Activated T-cell treated with anti-CD3 and anti-CD28 coated beads for 48 hours (primary cell): ENCODE measurements around the gene CCDC154.
A peak's percentile ranks its signal among the peaks of the same experiment; 100 is the strongest.

Experiments
- DNase-seq: peaks from one replicate; pipeline ENCODE4 v3.0.0-alpha.2; 2020; ENCODE audit warnings: low read depth

CCDC154 gene

DNA sequence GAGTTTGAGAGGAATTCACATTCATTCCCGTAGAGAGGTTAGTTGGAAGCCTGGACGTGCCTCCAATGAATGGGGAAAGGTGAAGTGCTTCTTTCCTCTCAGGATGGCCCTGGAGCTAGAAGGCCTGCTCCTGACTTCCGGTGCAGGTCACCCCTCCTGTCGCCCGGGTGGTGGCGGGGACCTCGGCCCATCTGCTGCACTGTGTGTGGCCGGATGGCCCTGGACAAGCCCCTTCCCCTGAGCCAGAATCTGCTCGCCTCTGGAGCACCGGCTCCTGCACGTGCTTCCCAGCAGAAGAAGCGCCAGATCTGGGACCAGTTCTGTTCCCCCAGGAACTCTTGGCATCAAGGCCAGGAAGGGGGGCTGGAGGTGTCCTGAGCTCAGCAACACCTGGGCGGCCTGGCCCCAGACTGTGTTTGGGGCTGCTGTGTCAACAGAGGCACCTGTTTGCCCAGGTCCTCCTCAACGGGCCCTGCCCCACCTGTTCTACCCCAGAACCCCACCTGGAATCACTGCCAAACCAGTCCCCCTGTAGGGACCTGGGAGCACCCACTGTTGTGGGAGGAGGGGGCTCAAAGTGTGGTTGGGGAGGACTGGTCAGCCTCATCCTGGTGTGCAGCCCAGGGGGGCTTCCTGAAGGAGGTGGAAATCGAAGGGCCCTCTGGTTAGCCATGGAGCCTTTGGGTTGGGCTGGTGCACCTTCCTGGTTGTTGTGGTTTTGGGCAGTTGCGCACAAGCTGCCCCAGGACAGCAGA, 18.6 kb downstream of the CCDC154 start:
- DNase-seq: no peak

DNA sequence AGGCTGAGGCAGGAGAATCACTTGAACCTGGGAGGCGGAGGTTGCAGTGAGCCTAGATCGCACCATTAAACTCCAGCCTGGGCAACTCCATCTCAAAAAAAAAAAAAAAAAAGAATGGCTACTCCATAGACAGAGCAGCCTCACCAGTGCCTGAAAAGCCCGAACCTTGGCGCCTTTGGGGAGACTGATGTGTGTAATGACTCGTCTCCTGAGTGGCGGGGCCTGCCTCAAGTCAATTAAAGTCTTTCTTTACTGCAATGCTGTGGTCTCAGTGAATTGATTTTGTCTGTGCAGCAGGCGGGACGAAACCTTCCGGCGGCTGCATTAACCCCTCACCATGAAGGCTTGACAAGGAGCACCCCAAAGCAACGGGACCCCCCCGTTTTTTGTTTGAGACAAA, 20.3 kb downstream of the CCDC154 start:
- no peak for DNase-seq

DNA sequence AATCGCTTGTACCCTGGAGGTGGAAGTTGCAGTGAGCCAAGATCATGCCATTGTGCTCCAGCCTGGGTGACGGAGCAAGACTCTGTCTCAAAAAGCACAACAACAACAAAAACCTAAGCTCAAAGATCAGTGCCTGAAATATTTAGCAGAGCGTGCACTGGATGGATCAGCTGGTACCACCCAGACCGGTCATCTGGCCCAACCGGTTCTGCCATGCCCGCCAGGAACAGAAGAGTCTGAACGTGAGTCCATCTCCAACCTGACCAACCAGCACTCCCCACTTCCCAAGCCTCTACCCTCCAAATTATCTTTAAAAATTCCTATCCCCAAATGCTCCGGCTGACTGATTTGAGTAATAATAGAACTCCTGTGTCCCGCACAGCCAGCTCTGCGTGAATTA, 22.3 kb downstream of the CCDC154 start:
- DNase-seq: no peak

DNA sequence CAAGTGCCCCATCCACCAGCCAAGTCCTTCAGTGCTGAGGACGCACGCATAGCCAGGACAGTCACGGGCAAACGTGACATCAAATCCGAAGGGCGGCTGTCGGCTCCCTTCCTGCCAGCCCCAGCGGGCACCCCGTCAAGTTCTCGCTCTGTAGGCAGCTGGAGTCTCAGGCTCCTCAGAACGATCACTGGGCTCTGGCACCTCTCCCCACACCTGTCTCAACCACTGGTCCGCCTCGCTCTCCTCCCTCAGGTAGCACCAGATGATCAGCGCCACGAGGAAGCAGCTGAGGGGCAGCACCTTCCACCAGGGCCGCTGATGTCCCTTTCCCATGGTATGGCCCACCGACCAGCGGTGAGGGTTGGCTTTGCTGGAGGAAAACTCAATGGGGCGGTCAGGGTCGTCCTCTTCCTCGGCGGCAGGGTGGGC, 24.2 kb downstream of the CCDC154 start:
- DNase-seq: no peak

DNA sequence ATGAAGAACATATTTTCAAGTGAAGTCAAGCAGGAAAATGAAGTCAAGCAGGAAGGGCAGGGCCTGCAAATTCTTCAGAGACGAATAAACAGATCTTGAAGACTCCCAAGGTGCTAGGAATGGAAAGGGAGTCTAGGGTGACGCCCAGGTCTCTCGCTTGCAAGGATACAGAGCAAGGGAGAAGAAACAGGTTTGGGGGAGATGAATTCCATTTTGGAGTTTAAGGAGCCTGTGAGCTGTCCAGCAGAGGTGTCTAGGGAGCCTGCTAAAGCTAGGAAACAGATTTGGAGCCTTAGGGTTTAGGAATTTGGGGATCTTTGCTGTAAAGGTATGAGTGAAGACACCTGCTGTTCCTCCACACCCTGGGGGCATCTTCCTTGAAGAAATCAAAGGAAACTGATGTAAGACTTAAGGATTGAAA, 27.8 kb downstream of the CCDC154 start:
- DNase-seq: no peak

DNA sequence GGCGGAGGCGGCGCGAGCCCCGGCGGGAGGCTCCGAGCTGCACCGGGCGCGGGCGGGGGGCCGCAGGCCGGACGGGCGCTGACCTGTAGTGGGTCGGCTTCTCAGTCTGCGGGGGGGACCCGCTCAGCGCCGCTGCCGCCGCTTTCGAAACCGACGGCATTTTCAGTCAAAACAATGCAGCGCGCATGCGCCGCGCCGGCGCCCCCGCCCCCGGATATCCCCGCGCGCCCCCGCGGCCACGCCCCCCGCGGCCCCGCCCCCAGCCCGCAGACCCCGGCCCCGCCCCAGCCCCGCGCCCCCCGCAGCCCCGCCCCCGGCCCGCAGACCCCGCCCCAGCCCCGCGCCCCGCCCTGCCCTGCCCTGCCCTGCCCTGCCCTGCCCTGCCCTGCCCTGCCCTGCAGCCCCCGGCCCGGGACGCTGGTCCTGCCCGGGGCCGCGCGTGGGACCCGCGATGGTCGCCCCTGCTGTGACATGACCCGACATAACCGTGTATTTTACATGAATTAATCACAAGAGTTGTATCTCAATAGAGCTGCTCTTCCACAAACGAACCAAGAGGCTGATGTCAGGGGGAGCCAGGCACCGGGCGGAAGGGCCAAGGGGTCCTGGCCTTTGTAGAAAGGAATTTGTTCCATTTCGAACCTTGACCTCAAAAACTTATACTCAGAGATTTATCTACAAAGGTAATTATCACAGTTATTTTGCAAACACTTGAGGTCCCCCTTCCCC, 29.7 kb downstream of the CCDC154 start, which contains the start of gene UNKL:
UNKL (minus strand) TSS at position 173 of the 729 bp plus-strand sequence; CDS start at position 160, 13 bp downstream.
- peak; percentile 78 for DNase-seq

DNA sequence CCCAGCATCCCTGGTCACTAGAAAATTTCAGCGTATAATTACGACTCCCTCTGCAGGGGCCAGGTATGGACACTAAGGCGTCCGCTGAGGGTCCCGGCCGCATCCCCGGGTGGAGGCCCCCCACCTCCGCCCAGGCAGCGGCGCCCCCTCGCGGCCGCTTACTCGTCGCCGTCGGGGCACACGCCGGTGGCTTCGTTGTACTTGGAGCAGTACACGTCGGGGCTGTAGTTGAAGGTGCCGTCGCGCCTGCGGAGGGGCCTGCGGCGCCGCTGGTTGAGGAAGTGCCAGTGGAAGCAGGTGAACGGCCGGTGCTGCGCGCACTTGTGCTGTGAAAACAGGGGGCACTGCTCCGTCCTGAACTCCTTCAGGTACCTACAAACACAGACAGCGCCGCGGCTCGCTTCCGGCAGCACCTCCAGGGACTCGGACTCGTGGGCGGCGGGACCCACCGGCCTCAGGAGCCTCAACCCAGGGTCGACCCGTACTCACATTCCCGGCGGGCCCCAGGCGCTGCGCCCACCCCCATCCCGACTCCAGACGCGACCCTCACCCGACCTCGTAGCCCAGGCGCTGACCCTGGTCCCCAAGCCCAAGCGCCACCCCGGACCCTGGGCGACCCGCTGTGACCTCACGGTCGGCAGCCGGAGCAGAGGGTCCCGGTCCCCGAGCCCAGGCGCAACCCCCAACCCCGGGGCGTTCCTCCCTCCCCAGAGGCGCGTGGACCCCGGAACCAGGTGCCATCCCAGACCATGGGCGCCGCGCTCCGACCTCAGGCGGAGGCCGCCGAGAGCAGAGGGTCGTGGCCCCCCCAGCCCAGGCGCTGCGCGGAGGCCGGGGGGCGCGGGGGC, 30.4 kb downstream of the CCDC154 start:
- DNase-seq: peak; percentile 73

DNA sequence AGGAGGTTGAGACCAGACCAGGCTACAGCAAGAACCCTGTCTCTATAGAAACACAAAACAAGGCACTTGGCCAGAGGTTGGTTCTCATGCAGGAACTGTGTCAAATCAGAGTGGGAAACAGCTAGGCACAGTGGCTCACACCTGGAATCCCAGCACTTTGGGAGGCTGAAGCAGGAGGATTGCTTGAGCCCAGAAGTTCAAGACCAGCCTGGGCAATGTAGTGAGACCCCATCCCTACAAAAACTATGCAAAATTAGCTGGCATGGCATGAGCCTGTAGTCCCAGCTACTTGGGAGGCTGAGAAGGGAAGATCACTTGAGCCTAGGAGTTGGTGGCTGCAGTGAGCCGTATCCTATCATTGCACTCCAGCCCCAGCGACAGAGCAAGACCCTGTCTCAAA, 31.5 kb downstream of the CCDC154 start:
- DNase-seq: no peak

DNA sequence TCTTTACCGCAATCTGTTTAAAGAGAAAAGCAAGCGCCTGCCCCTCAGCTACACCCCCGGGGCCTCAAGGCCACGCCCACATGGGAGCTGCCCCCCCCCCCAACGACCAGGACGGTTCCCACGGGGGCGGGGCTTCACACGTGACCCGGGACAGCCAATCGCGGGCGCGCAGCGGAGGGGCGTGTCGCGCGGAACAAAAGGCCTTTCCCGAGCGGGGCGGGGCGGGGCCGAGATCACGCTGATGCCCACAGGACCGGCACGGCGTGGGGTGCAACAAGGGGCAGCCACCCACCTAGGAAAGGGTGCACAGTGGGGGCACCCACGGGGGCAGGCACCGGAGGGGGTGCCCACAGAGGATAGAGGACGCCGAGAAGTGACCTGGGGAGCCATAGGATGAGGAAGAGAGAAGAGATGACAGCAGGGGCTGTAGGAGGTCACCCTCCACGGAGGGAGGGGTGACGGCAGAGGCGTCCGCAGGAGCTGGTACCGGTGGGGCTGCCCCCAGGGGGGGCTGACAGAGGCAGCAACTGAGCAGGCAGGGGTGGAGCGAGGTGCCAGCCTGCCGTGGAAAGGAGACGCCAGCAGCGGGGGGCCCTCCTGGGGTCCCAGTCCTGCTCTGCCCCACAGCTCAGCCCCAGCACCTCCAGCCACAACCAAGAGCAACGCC, 36.1 kb downstream of the CCDC154 start:
- DNase-seq: peak; percentile 95

DNA sequence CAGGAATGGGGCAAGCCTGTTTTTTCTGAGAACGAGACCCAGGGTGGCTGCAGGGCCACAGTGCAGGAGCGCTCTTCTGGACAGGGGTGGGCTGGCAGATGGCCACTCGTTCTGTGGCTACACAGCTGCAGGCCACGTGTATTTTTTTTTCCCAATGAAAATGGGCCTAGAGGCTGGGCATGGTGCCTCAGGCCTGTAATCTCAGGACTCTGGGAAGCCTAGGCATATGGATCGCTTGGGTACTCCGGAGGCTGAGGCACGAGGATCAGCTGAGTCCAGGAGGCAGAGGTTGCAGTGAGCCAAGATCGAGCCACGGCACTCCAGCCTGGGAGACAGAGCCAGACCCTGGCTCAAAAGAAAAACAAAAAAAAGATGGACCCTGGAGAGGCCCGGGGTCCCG, 36.6 kb downstream of the CCDC154 start:
- no peak for DNase-seq

DNA sequence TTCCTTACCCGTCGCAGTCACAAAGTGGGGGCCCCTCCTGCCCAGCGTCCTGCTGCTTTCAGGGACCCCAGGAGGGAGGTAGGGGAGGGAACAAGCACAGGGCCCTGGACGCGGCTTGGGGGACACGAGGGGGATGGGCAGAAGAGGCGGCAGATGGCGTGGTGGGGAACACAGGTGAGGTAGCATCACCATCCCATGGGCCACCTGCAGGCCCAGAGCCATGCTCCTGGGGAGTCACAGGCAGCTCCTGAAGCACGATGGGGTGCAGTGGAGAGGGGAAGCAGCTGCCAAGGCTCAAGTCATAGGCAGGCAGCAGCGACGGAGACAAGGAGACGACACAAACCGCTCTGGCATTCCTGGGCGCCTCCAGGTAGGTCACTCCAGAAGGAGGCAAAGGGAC, 40.6 kb downstream of the CCDC154 start:
- no peak for DNase-seq

DNA sequence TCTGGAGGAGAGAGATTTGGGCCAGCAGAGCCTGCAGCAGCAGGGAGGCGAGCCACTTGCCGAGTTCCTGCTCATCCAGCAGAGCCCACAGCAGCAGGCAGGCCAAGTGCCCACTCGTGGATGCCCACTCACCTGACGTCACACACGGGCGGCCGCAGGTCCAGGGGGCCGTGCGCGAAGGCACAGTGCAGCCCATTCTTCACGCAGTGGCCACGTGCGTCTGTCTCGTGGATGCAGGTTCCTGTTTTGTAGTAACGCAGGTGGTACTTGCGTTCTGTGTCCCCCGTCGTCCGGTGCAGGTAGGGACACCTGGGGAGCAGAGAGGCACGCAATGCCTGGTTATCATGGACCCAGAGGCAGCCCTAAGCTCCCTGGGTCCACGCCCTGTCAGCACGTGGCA, 41.3 kb downstream of the CCDC154 start:
- no peak for DNase-seq

DNA sequence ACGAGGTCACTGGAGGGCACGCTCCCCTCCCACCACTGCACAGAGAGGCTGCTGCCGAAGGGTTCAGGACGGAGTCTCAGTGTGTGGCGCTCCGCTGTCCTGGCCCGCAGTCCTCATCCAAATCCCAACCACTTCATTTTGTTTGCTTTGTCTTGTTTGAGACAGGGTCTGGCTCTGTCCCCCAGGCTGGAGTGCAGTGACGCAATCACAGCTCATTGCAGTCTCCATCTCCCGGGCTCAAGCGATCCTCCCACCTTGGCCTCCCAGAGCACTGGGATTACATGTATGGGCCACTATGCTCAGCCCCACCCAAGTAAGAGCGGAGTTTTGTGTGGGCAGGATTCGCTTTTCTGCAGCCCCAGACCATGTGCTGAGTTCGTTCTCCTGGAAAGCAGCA, 42.6 kb downstream of the CCDC154 start:
- DNase-seq: no peak

DNA sequence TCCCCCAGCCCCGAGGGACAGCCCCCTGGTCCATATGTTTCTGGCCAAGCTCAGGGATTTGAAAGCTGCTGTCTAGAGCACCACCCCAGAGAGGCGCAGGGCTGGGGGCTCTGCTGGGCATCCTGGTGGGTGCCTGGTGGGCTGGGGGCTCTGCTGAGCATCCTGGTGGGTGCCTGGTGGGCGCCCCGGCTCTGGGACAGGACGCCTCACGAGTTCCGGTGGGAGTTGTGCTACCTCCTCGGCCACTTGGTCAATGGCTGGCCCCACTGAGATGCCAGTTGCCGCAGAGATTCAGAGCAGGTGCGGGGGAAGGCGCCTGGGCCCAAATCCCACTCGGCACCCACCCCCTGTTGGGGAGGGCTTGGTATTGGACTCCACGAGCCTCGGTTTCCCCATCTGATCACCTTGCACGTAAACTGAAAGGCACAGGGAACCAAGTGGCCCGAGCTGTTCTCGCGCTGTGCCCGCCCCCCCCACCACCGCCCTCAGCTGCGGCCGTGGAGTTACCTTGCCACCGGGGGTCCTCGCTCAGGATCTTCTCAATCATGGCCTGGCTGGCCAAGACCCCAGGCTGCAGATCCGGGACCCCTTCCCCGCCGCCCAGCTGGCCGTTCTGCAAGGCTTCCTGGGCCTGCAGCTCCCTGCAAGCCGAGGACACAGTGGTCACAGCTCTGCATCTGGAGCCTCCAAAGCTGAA, 43.1 kb downstream of the CCDC154 start:
- no peak for DNase-seq

DNA sequence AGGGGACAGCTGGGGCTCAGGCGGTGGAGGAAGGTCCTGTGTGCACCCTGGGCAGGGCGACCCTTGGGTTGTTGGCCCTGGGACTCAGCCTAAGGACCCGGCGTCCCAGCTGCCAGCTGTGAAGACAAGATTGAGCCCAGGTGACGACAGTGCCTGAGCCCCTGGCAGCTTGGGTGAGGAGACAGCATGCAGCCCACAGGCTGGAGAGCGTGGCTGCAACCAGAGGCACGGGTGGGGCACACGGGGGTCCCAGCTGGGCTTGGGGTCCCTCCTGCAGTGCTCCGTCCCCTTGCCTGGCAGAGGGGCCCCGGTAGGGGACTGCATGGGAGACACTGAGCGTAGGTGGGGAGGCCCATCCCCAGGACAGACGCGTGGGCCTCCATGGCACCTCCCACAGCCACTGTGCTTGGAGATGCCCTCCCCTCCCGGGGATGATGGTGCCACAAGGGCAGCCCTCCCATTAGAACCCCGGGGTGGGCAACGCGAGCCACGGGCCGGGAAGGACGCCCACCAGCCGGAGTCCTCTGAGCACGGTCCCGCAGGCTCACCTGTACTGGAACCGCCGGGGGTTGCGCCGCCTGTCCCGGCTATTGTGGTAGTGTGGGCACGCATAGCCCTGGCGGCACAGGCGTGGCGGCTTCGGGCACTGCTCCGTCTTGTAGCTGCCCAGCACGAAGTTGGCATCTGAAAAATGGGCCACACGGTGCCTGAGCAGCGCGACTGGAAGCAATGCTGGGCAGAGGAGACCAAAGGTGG, 45.4 kb downstream of the CCDC154 start:
- DNase-seq: no peak

DNA sequence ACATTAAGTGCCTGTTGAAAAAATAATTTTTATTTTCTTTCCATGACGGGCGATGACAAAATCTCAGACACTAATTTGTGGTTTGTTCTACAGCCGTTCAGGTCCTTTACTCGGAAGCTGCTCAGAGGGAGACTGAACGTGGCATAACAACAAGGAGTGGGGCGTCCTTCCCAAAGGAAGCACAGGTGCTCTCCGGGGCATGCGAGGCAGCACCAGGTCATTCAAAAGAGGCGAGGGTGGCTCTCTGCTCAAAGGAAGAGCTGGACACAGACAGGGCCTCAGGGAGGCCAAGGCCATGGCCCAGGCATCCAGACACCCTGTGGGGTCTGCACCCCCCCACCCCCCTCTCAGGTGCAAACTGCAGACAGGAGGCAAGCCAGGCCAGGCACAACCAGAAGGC, 46.0 kb downstream of the CCDC154 start:
- DNase-seq: no peak

DNA sequence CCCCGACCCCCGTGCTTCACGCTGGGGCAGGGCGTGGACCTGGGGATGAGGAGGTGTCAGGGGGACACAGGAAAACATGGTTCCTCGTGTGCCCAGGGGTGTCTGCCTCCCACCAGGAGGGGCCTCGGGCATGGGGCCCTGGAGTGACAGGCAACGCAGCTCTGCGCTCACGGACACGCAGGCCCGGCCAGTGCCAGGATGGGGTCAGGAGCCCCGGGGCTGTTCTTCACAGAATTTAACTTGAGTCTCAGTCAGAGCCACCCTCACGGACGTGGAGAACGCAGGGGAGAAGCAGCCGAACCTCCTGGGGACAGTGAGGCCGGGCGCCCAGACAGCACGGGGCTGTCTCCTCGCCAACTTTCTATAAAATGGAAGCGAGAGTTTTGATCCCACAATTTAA, 46.6 kb downstream of the CCDC154 start:
- DNase-seq: no peak

DNA sequence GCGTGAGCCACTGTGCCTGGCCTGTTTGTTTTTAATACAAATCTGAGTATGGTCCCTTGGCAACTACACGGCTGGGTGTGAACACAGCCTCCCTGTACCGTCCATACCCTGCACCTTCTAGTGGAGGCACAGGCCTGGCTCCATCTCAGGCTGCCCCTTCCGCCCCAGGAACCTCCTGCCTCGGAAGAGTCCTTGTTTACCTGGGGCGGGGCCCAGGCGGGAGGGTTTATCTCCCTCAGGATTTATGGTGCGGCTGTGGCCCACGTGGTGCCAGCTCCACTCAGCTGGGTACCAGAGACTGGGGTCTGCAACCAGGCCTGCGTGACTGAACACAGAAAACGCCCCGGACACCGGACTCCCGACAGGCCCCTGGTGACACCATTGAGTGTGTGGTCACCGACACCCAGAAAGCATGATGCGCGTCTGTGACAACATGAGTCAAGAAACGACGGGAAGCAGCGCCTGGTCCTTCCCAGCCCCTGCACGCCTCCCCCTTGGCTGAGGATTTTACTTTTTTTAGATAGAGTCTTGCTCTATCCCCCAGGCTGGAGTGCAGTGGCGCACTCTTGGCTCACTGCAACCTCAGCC, 48.8 kb downstream of the CCDC154 start:
- DNase-seq: no peak

DNA sequence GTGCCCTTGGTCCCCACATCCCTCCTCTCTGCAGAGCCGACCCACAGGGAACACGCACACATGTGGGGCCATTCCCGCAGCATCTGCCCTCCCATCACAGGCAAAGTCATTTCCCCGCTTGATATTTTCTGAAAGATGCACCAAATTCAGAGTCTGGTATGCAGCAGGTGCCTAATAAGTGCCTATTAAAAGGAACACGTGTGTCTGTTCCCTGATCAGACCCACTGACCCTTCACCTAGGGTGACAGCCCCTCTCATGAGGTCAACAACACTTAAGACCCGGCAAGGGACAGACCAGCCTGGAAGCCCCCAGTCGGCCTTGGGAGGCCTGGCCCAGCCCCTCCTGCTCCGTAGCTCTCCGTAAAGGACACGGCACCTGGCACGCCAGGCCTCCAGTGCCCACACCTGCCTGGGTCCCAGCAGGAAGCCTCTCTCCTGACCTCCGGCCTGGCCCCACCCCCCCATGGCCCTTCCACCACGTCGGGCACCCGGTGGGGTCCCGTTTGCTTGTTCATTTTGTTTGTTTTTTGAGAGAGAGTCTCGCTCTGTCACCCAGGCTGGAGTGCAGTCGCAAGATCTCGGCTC, 49.9 kb downstream of the CCDC154 start:
- no peak for DNase-seq

DNA sequence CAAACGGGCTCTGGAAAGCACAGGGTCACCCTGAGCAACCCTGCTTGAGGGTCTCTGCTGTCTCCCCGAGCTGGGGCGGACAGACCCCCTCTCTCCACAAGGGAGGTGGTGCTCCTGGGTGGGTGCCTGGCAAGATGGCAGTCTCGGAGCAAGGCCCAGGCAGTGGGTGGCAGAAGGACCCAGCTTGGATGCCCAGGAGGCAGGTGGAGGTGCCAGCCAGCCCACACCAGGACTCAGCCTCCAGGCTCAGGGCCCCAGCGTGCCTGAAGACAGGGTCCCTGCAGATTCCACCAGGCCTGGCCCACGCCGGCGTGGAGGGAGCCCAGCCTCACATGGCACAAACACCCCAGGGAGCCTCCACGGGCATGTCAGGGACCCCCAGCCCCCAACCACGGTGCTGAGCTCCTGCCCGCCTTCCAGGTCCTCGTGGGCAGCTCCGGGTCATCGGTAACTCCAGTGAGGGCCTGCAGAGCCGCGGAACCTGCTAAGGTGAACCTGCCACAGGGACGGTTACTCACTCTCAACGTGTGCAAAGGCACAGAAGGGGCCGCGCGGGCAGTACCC, 50.7 kb downstream of the CCDC154 start:
- no peak for DNase-seq
